ENCODE measurements around the gene SORBS2. TPM values are rescaled to one million over a fixed set of nuclear protein-coding genes. Genes with fewer than 3 reads are reported as not detected.
A peak's percentile ranks its signal among the peaks of the same experiment; 100 is the strongest.

The SORBS2 gene
- total RNA-seq, 1 donor from 2014 or later: 33.6 TPM

GRCh38 chr4:185713272-185713671 lies 98.7 kb downstream of the SORBS2 start:
- Mint-ChIP-seq H3K9me3 (ENCODE audit: unreplicated experiment) (no peaks in the 10 kb centered on the region), H3K27me3 (ENCODE audit: unreplicated experiment) (no peaks in the 10 kb centered on the region), H3K27ac (ENCODE audit: unreplicated experiment) (no peak overlapping the region), H3K4me1 (ENCODE audit: unreplicated experiment) (peaks cover 16% of the 10 kb centered on the region), H3K4me3 (ENCODE audit: unreplicated experiment) (no peak overlapping the region), H3K36me3 (ENCODE audit: unreplicated experiment) (no peaks in the 10 kb centered on the region)
- no peak for TF ChIP-seq CTCF (IDR thresholded peaks at IDR 0.05)
- no peak for DNase-seq (ENCODE audit: extremely low spot score, unreplicated experiment)

- H3K27ac Mint-ChIP-seq (ENCODE audit: unreplicated experiment): no peak overlapping the region
- peaks cover 24% of the 10 kb centered on the region for H3K4me1 Mint-ChIP-seq (ENCODE audit: unreplicated experiment)
- no peaks in the 10 kb centered on the region for H3K36me3 Mint-ChIP-seq (ENCODE audit: unreplicated experiment)
- no peaks in the 10 kb centered on the region for H3K9me3 Mint-ChIP-seq (ENCODE audit: unreplicated experiment)
- no peak overlapping the region for H3K4me3 Mint-ChIP-seq (ENCODE audit: unreplicated experiment)
- no peak for TF ChIP-seq CTCF (IDR thresholded peaks at IDR 0.05)
- DNase-seq (ENCODE audit: extremely low spot score, unreplicated experiment): no peak
- no peaks in the 10 kb centered on the region for H3K27me3 Mint-ChIP-seq (ENCODE audit: unreplicated experiment)
Measured at GRCh38 chr4:185712350-185713024, 99.5 kb downstream of the SORBS2 start.

- no peak for TF ChIP-seq CTCF (IDR thresholded peaks at IDR 0.05)
- H3K27me3 Mint-ChIP-seq (ENCODE audit: unreplicated experiment): no peaks in the 10 kb centered on the region
- H3K4me1 Mint-ChIP-seq (ENCODE audit: unreplicated experiment): peaks cover 26% of the 10 kb centered on the region
- H3K27ac Mint-ChIP-seq (ENCODE audit: unreplicated experiment): no peak overlapping the region
- H3K4me3 Mint-ChIP-seq (ENCODE audit: unreplicated experiment): no peak overlapping the region
- no peaks in the 10 kb centered on the region for H3K36me3 Mint-ChIP-seq (ENCODE audit: unreplicated experiment)
- no peak for DNase-seq (ENCODE audit: extremely low spot score, unreplicated experiment)
- H3K9me3 Mint-ChIP-seq (ENCODE audit: unreplicated experiment): peaks cover under 1% of the 10 kb centered on the region
Measured at GRCh38 chr4:185711726-185712125, 100.3 kb downstream of the SORBS2 start.

- H3K36me3 Mint-ChIP-seq (ENCODE audit: unreplicated experiment): no peaks in the 10 kb centered on the region
- no peak for DNase-seq (ENCODE audit: extremely low spot score, unreplicated experiment)
- no peaks in the 10 kb centered on the region for H3K27me3 Mint-ChIP-seq (ENCODE audit: unreplicated experiment)
- no peak for TF ChIP-seq CTCF (IDR thresholded peaks at IDR 0.05)
- peaks cover 8% of the 10 kb centered on the region for H3K9me3 Mint-ChIP-seq (ENCODE audit: unreplicated experiment)
- H3K4me1 Mint-ChIP-seq (ENCODE audit: unreplicated experiment): peaks cover 26% of the 10 kb centered on the region
- H3K27ac Mint-ChIP-seq (ENCODE audit: unreplicated experiment): peak overlapping the region; percentile 44
- no peak overlapping the region for H3K4me3 Mint-ChIP-seq (ENCODE audit: unreplicated experiment)
Measured at GRCh38 chr4:185710487-185710995, 101.5 kb downstream of the SORBS2 start.

GRCh38 chr4:185709802-185710486 lies 102.0 kb downstream of the SORBS2 start:
- no peak overlapping the region for H3K27ac Mint-ChIP-seq (ENCODE audit: unreplicated experiment)
- H3K9me3 Mint-ChIP-seq (ENCODE audit: unreplicated experiment): peaks cover 8% of the 10 kb centered on the region
- H3K27me3 Mint-ChIP-seq (ENCODE audit: unreplicated experiment): no peaks in the 10 kb centered on the region
- H3K4me1 Mint-ChIP-seq (ENCODE audit: unreplicated experiment): peaks cover 26% of the 10 kb centered on the region
- no peak for DNase-seq (ENCODE audit: extremely low spot score, unreplicated experiment)
- H3K36me3 Mint-ChIP-seq (ENCODE audit: unreplicated experiment): no peaks in the 10 kb centered on the region
- no peak overlapping the region for H3K4me3 Mint-ChIP-seq (ENCODE audit: unreplicated experiment)
- TF ChIP-seq CTCF (IDR thresholded peaks at IDR 0.05): no peak

Measured in osteocyte (in vitro differentiated cells).